ENCODE results near the gene ADCK1. TPM values are rescaled to one million over a fixed set of nuclear protein-coding genes. Genes with fewer than 3 reads are reported as not detected.
A peak's percentile ranks its signal among the peaks of the same experiment; 100 is the strongest.
"Not testable (repeated sequence)": the region's sequence is repeated elsewhere in the genome, so short reads cannot be mapped to it uniquely, and the experiment has no call there.

ADCK1 gene
- total RNA-seq (1 to 10 TPM; 4.7 to 5.1 TPM), total RNA-seq (4.8 to 6.8 reads per million in 2 donors)

- peak within 1 kb of the TSS; percentile 87 for H3K4me3 Mint-ChIP-seq
- H3K9me3 ChIP-seq (ENCODE audit: control insufficient read depth, low read length, poor library complexity, severe bottlenecking), result no peaks in the 10 kb centered on the region
- peak within 1 kb of the TSS; percentile 62 for H3K27ac Mint-ChIP-seq
- DNase-seq (peak; percentile 65 to 73 (median 71)), ATAC-seq (peak; percentile 94)
- H3K36me3 Mint-ChIP-seq (ENCODE audit: low read depth), result no peaks in the 10 kb centered on the region
- H3K4me1 Mint-ChIP-seq, result peaks cover 7% of the 10 kb centered on the region
- H3K27me3 Mint-ChIP-seq, result no peaks in the 10 kb centered on the region
These were observed at the start of gene ADCK1 for GRCh38 chr14:77799863-77800730. ADCK1 (plus strand) TSS chr14:77800109; CDS start chr14:77818979, 18,870 bp downstream.

- Mint-ChIP-seq H3K4me1 (peaks cover 30% of the 10 kb centered on the region), H3K36me3 (ENCODE audit: low read depth) (peaks cover 10% of the 10 kb centered on the region), H3K4me3 (no peak overlapping the region), H3K27me3 (no peaks in the 10 kb centered on the region), H3K27ac (no peak overlapping the region)
- DNase-seq, result no peak
- no peaks in the 10 kb centered on the region for H3K9me3 ChIP-seq (ENCODE audit: control insufficient read depth, low read length, poor library complexity, severe bottlenecking)
- ATAC-seq, result no peak
These were observed 47.6 kb upstream of the ADCK1 start for GRCh38 chr14:77752266-77752665.

- no peak for ATAC-seq
- no peaks in the 10 kb centered on the region for H3K9me3 ChIP-seq (ENCODE audit: control insufficient read depth, low read length, poor library complexity, severe bottlenecking)
- H3K4me1 Mint-ChIP-seq, result peaks cover 37% of the 10 kb centered on the region
- no peak for DNase-seq
- no peak overlapping the region for H3K4me3 Mint-ChIP-seq
- peak overlapping the region; percentile 67 for H3K27ac Mint-ChIP-seq
- peaks cover 14% of the 10 kb centered on the region for H3K36me3 Mint-ChIP-seq (ENCODE audit: low read depth)
- H3K27me3 Mint-ChIP-seq, result no peaks in the 10 kb centered on the region
These were observed 47.0 kb upstream of the ADCK1 start for GRCh38 chr14:77752799-77753516.

GRCh38 chr14:77760381-77761204 lies 39.3 kb upstream of the ADCK1 start, which contains the start of gene SNW1:
SNW1 (minus strand) TSS chr14:77761156; CDS start chr14:77761127, 29 bp downstream.
- H3K4me3 Mint-ChIP-seq, result peak within 1 kb of the TSS; percentile 95
- peak; percentile 91 for ATAC-seq

GRCh38 chr14:77761205-77761931 lies 38.5 kb upstream of the ADCK1 start:
- Mint-ChIP-seq H3K27ac (peak overlapping the region; percentile 99), H3K4me3 (peak overlapping the region; percentile 95), H3K4me1 (peaks cover 19% of the 10 kb centered on the region), H3K36me3 (ENCODE audit: low read depth) (peaks cover 3% of the 10 kb centered on the region), H3K27me3 (no peaks in the 10 kb centered on the region)
- DNase-seq (no peak), ATAC-seq (peak; percentile 13)
- H3K9me3 ChIP-seq (ENCODE audit: control insufficient read depth, low read length, poor library complexity, severe bottlenecking), result no peaks in the 10 kb centered on the region

More at GRCh38 chr14:77760381-77761204, 39.3 kb upstream of the ADCK1 start, which contains the start of gene SNW1:
- peak; percentile 83 to 85 (median 85) for DNase-seq
- H3K36me3 Mint-ChIP-seq (ENCODE audit: low read depth), result peaks cover 3% of the 10 kb centered on the region
- H3K4me1 Mint-ChIP-seq, result peaks cover 21% of the 10 kb centered on the region
- peak within 1 kb of the TSS; percentile 99 for H3K27ac Mint-ChIP-seq
- H3K27me3 Mint-ChIP-seq, result no peaks in the 10 kb centered on the region
- H3K9me3 ChIP-seq (ENCODE audit: control insufficient read depth, low read length, poor library complexity, severe bottlenecking), result no peaks in the 10 kb centered on the region

- H3K9me3 ChIP-seq (ENCODE audit: control insufficient read depth, low read length, poor library complexity, severe bottlenecking), result no peaks in the 10 kb centered on the region
- DNase-seq (no peak), ATAC-seq (no peak)
- Mint-ChIP-seq H3K27ac (no peak overlapping the region), H3K4me1 (peaks cover 8% of the 10 kb centered on the region), H3K36me3 (ENCODE audit: low read depth) (no peaks in the 10 kb centered on the region), H3K27me3 (no peaks in the 10 kb centered on the region), H3K4me3 (peak overlapping the region; percentile 12)
These were observed 36.6 kb upstream of the ADCK1 start for GRCh38 chr14:77763316-77763715.

- ATAC-seq, result no peak
- H3K36me3 Mint-ChIP-seq (ENCODE audit: low read depth), result no peaks in the 10 kb centered on the region
- DNase-seq, result no peak
- H3K27me3 Mint-ChIP-seq, result no peaks in the 10 kb centered on the region
- no peak overlapping the region for H3K4me3 Mint-ChIP-seq
- no peak overlapping the region for H3K27ac Mint-ChIP-seq
- H3K9me3 ChIP-seq (ENCODE audit: control insufficient read depth, low read length, poor library complexity, severe bottlenecking), result no peaks in the 10 kb centered on the region
- peaks cover 5% of the 10 kb centered on the region for H3K4me1 Mint-ChIP-seq
These were observed 35.9 kb upstream of the ADCK1 start for GRCh38 chr14:77763978-77764377.

GRCh38 chr14:77768442-77769069 lies 31.4 kb upstream of the ADCK1 start:
- peak overlapping the region; percentile 12 for H3K4me3 Mint-ChIP-seq
- not testable (repeated sequence) for DNase-seq

GRCh38 chr14:77773966-77774365 lies 25.9 kb upstream of the ADCK1 start:
- not testable (repeated sequence) for H3K4me3 Mint-ChIP-seq; H3K27me3 Mint-ChIP-seq; H3K4me1 Mint-ChIP-seq; H3K9me3 ChIP-seq (ENCODE audit: control insufficient read depth, low read length, poor library complexity, severe bottlenecking); ATAC-seq; H3K36me3 Mint-ChIP-seq (ENCODE audit: low read depth); H3K27ac Mint-ChIP-seq; DNase-seq

More at GRCh38 chr14:77768442-77769069, 31.4 kb upstream of the ADCK1 start:
- not testable (repeated sequence) for H3K27ac Mint-ChIP-seq; H3K36me3 Mint-ChIP-seq (ENCODE audit: low read depth); H3K9me3 ChIP-seq (ENCODE audit: control insufficient read depth, low read length, poor library complexity, severe bottlenecking); H3K27me3 Mint-ChIP-seq; ATAC-seq; H3K4me1 Mint-ChIP-seq

GRCh38 chr14:77782202-77782601 lies 17.7 kb upstream of the ADCK1 start:
- H3K4me1 Mint-ChIP-seq, result no peaks in the 10 kb centered on the region
- no peaks in the 10 kb centered on the region for H3K36me3 Mint-ChIP-seq (ENCODE audit: low read depth)
- no peaks in the 10 kb centered on the region for H3K27me3 Mint-ChIP-seq
- H3K9me3 ChIP-seq (ENCODE audit: control insufficient read depth, low read length, poor library complexity, severe bottlenecking), result no peaks in the 10 kb centered on the region
- no peak overlapping the region for H3K4me3 Mint-ChIP-seq
- DNase-seq (no peak), ATAC-seq (no peak)
- no peak overlapping the region for H3K27ac Mint-ChIP-seq

GRCh38 chr14:77786148-77786547 lies 13.8 kb upstream of the ADCK1 start:
- DNase-seq, result no peak
- Mint-ChIP-seq H3K27ac (no peak overlapping the region), H3K36me3 (ENCODE audit: low read depth) (no peaks in the 10 kb centered on the region), H3K4me3 (no peak overlapping the region), H3K4me1 (no peaks in the 10 kb centered on the region), H3K27me3 (peaks cover 23% of the 10 kb centered on the region)
- no peaks in the 10 kb centered on the region for H3K9me3 ChIP-seq (ENCODE audit: control insufficient read depth, low read length, poor library complexity, severe bottlenecking)
- ATAC-seq, result no peak
